Measurements from ENCODE around the gene PATL1. TPM values are rescaled to one million over a fixed set of nuclear protein-coding genes. Genes with fewer than 3 reads are reported as not detected.

The PATL1 gene
- total and polyA plus RNA-seq, 2 of the 4 experiments (the other 2 are of a cell fraction): 3.9 to 29.7 TPM

DNA sequence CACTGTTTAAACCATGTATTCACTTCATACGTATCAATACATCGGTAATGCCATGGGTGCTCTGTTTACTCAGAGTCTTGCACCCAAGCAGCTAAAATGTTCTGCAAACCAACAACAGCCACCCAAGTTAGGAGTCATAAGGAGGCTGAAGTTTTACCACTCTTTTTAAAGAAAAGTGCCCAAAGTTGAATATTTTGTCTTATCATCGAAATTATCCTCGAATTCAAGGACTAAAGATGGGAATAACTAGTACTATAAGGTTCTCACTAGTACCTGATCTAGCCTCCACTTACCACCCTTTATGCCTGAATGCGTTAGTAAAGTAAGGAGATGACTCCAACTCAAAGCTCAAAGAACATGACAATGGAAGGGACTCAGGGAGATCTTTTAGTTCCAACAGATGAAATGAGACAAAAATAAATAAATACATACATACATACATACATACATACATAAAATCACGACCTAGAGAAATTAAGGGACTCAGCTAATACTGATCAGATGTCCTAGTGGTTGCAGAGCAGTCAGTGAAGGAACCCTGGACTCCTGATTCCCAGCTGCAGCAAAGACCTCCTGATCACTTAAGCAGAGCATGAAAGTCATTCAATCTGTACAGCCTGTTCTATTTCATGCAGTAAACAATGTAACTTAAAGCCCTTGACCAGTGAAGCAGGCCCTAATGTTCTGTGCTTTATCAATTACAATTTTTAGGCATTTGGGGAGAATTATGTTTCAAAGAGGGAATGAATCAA is 61.0 kb downstream of the PATL1 start:
- H2BK20ac ChIP-seq (ENCODE audit: low read depth, low read length): no peak overlapping the region
- no peaks in the 10 kb centered on the region for H3K9me3 ChIP-seq (ENCODE audit: control insufficient read depth, insufficient read depth, low read length)
- H3K27ac ChIP-seq (ENCODE audit: insufficient read depth, low read length): no peak overlapping the region
- no peak overlapping the region for H4K8ac ChIP-seq (ENCODE audit: low read depth in 2 of 2, low read length in 2 of 2)
- BruUV-seq (replicated peaks): no TSS peak
- no peak overlapping the region for H2AK9ac ChIP-seq (replicated peaks; ENCODE audit: low read depth, low read length, poor library complexity)
- no peak overlapping the region for H2BK5ac ChIP-seq (ENCODE audit: low read depth, low read length, poor library complexity, severe bottlenecking)
- no peak overlapping the region for H2AK5ac ChIP-seq (ENCODE audit: low read depth, low read length)
- peaks cover 28 to 53% of the 10 kb centered on the region in 2 experiments for H3K79me1 ChIP-seq (ENCODE audit: low read depth in 1 of 2, low read length in 2 of 2)
- peaks cover 50% of the 10 kb centered on the region for H3K36me3 ChIP-seq (ENCODE audit: control insufficient read depth, insufficient read depth, low read length)
- H3K23ac ChIP-seq (ENCODE audit: low read depth, low read length): no peak overlapping the region
- no peak overlapping the region for H3K4me3 ChIP-seq (ENCODE audit: insufficient read depth, low read depth, low read length)
- H3K4ac ChIP-seq (ENCODE audit: low read depth, low read length): no peak overlapping the region
- DNase-seq: no peak
- ATAC-seq (ENCODE audit: low read depth): no peak
- dilution Hi-C loops (cut with HindIII; ENCODE audit: low sequenced_read_pairs, unreplicated experiment) (no loop called here), intact Hi-C loops (cut with micrococcal nuclease) (loop anchor here (2.0 kb wide), 1 partner anchor 45 kb away; no protein-coding TSS in a partner anchor), in situ Hi-C loops (cut with MboI; ENCODE audit: low sequenced_read_pairs) (loop anchor here (25.0 kb wide), 1 partner anchor 1704 kb away; no protein-coding TSS in a partner anchor)
- no peak overlapping the region for H3K4me2 ChIP-seq (ENCODE audit: low read depth, low read length)
- no peak for TF ChIP-seq SMC3 (IDR thresholded peaks at IDR 0.05; ENCODE audit: low read depth, low read length)
- no peak for TF ChIP-seq NFE2L2 (IDR thresholded peaks at IDR 0.05; ENCODE audit: low read depth, low read length)
- peak; percentile 47 for TF ChIP-seq MAFK (IDR thresholded peaks at IDR 0.05; ENCODE audit: low read depth, low read length)
- TF ChIP-seq RFX5 (IDR thresholded peaks at IDR 0.05; ENCODE audit: low read depth, low read length): no peak
- H3K4me1 ChIP-seq (ENCODE audit: control insufficient read depth, insufficient read depth, low read length): peaks cover 4% of the 10 kb centered on the region
- H3K27me3 ChIP-seq (ENCODE audit: control insufficient read depth, insufficient read depth, low read length): no peaks in the 10 kb centered on the region
- CTCF ChIA-PET: no interaction called here
- no peak overlapping the region for H2AFZ ChIP-seq (replicated peaks; ENCODE audit: low read length, poor library complexity)
- peaks cover 10% of the 10 kb centered on the region for H3K9me1 ChIP-seq (ENCODE audit: insufficient read depth, low read length)
- H4K20me1 ChIP-seq (ENCODE audit: insufficient read depth, low read length): peaks cover 30% of the 10 kb centered on the region
- no peak overlapping the region for H4K5ac ChIP-seq (ENCODE audit: low read depth, low read length)
- H3K18ac ChIP-seq (ENCODE audit: low read depth, low read length): no peak overlapping the region
- no CpG with 5 or more reads among the region's 6 CpGs for WGBS, 2 experiments (ENCODE audit: extremely low coverage in 2 of 2, insufficient read length in 1 of 2)
- H2BK15ac ChIP-seq (ENCODE audit: low read depth, low read length): no peak overlapping the region
- no peak overlapping the region for H2BK120ac ChIP-seq (ENCODE audit: low read depth, low read length)
- H3K14ac ChIP-seq (replicated peaks; ENCODE audit: low read depth, low read length): no peak overlapping the region
- H3K56ac ChIP-seq (ENCODE audit: extremely low read depth, insufficient read depth, low read length): no peak overlapping the region
- POLR2A ChIA-PET (ENCODE audit: unreplicated experiment): no interaction called here
- no peak overlapping the region for H4K91ac ChIP-seq (ENCODE audit: insufficient read depth, low read depth, low read length)
- H3K9ac ChIP-seq (ENCODE audit: low read depth, low read length): no peak overlapping the region
